ENCODE measurements around the gene NAV2.

Gene NAV2

GRCh38 chr11:19817265-19817851 lies 104.7 kb downstream of the NAV2 start:
- in situ Hi-C loops (cut with MboI; ENCODE audit: low pct_unique_long_range_greater_than_20kb, low sequenced_read_pairs) = no loop called here
- no peak for DNase-seq

- no peak for DNase-seq
- in situ Hi-C loops (cut with MboI; ENCODE audit: low pct_unique_long_range_greater_than_20kb, low sequenced_read_pairs) = no loop called here
Measured at GRCh38 chr11:19817870-19818269, 105.2 kb downstream of the NAV2 start.

- in situ Hi-C loops (cut with MboI; ENCODE audit: low pct_unique_long_range_greater_than_20kb, low sequenced_read_pairs) = no loop called here
- no peak for DNase-seq
Measured at GRCh38 chr11:19818619-19819018, 106.0 kb downstream of the NAV2 start.

- in situ Hi-C loops (cut with MboI; ENCODE audit: low pct_unique_long_range_greater_than_20kb, low sequenced_read_pairs) = no loop called here
- DNase-seq = no peak
Measured at GRCh38 chr11:19819148-19819547, 106.5 kb downstream of the NAV2 start.

GRCh38 chr11:19820100-19820499 lies 107.5 kb downstream of the NAV2 start:
- DNase-seq = no peak
- in situ Hi-C loops (cut with MboI; ENCODE audit: low pct_unique_long_range_greater_than_20kb, low sequenced_read_pairs) = no loop called here

GRCh38 chr11:19821412-19821875 lies 108.8 kb downstream of the NAV2 start:
- no peak for DNase-seq
- in situ Hi-C loops (cut with MboI; ENCODE audit: low pct_unique_long_range_greater_than_20kb, low sequenced_read_pairs) = no loop called here

GRCh38 chr11:19821993-19822392 lies 109.4 kb downstream of the NAV2 start:
- in situ Hi-C loops (cut with MboI; ENCODE audit: low pct_unique_long_range_greater_than_20kb, low sequenced_read_pairs) = no loop called here
- DNase-seq = no peak

GRCh38 chr11:19822531-19822930 lies 109.9 kb downstream of the NAV2 start:
- no peak for DNase-seq
- in situ Hi-C loops (cut with MboI; ENCODE audit: low pct_unique_long_range_greater_than_20kb, low sequenced_read_pairs) = no loop called here

- no peak for DNase-seq
- in situ Hi-C loops (cut with MboI; ENCODE audit: low pct_unique_long_range_greater_than_20kb, low sequenced_read_pairs) = no loop called here
Measured at GRCh38 chr11:19826606-19827005, 114.0 kb downstream of the NAV2 start.

GRCh38 chr11:19827399-19828135 lies 114.9 kb downstream of the NAV2 start:
- DNase-seq = no peak
- in situ Hi-C loops (cut with MboI; ENCODE audit: low pct_unique_long_range_greater_than_20kb, low sequenced_read_pairs) = no loop called here

- in situ Hi-C loops (cut with MboI; ENCODE audit: low pct_unique_long_range_greater_than_20kb, low sequenced_read_pairs) = no loop called here
- peak; percentile 60 for DNase-seq
Measured at GRCh38 chr11:19828382-19829108, 115.9 kb downstream of the NAV2 start.

GRCh38 chr11:19829109-19829837 lies 116.6 kb downstream of the NAV2 start:
- no peak for DNase-seq
- in situ Hi-C loops (cut with MboI; ENCODE audit: low pct_unique_long_range_greater_than_20kb, low sequenced_read_pairs) = no loop called here

GRCh38 chr11:19832086-19832750 lies 119.6 kb downstream of the NAV2 start:
- no peak for DNase-seq
- in situ Hi-C loops (cut with MboI; ENCODE audit: low pct_unique_long_range_greater_than_20kb, low sequenced_read_pairs) = no loop called here

- in situ Hi-C loops (cut with MboI; ENCODE audit: low pct_unique_long_range_greater_than_20kb, low sequenced_read_pairs) = no loop called here
- no peak for DNase-seq
Measured at GRCh38 chr11:19832901-19833300, 120.3 kb downstream of the NAV2 start.

- no peak for DNase-seq
- in situ Hi-C loops (cut with MboI; ENCODE audit: low pct_unique_long_range_greater_than_20kb, low sequenced_read_pairs) = no loop called here
Measured at GRCh38 chr11:19834771-19835170, 122.1 kb downstream of the NAV2 start.

- no peak for DNase-seq
- in situ Hi-C loops (cut with MboI; ENCODE audit: low pct_unique_long_range_greater_than_20kb, low sequenced_read_pairs) = no loop called here
Measured at GRCh38 chr11:19836666-19837065, 124.0 kb downstream of the NAV2 start.

GRCh38 chr11:19838994-19839768 lies 126.5 kb downstream of the NAV2 start:
- in situ Hi-C loops (cut with MboI; ENCODE audit: low pct_unique_long_range_greater_than_20kb, low sequenced_read_pairs) = no loop called here
- no peak for DNase-seq

GRCh38 chr11:19840961-19841360 lies 128.3 kb downstream of the NAV2 start:
- DNase-seq = no peak
- in situ Hi-C loops (cut with MboI; ENCODE audit: low pct_unique_long_range_greater_than_20kb, low sequenced_read_pairs) = no loop called here

Measured in KBM-7 (cell line).